SK-N-MC (cell line): Measurements from ENCODE around the gene CCDC40.

Source experiments
- DNase-seq: peaks from one replicate; pipeline ENCODE4 v3.0.0-alpha.2; 2011; ENCODE audit warnings: low read depth, low spot score
- H3K27ac ChIP-seq: fragments of 200-600 bp; sonication (generic); 2 replicates; pipeline ENCODE4 v1.5.1; 2016; ENCODE audit warnings: mixed run types
- H3K36me3 ChIP-seq: fragments of 200-600 bp; sonication (generic); 2 replicates; pipeline ENCODE4 v1.6.1; 2017; ENCODE audit warnings: antibody characterized with exemption, low read length, mixed read lengths; ENCODE audit not compliant: insufficient read depth
- H3K4me3 ChIP-seq: fragments of 200-600 bp; sonication (generic); 2 replicates; pipeline ENCODE4 v1.5.1; 2016
- H3K9ac ChIP-seq: fragments of 200-600 bp; sonication (generic); 2 replicates; pipeline ENCODE4 v1.8.0; 2017; ENCODE audit warnings: mixed run types, mixed read lengths; ENCODE audit not compliant: insufficient read length
- H3K9me3 ChIP-seq: fragments of 200-600 bp; sonication (generic); 2 replicates; pipeline ENCODE4 v1.6.1; 2017; ENCODE audit warnings: low read depth, mild to moderate bottlenecking, antibody characterized with exemption, low read length, moderate library complexity, mixed read lengths
- EZH2 ChIP-seq: fragments of 200-600 bp; sonication (generic); IDR thresholded peaks from one replicate; pipeline ENCODE4 v1.6.1; 2017; ENCODE audit warnings: antibody characterized with exemption
- FOXP2 ChIP-seq: optimal IDR thresholded peaks from 2 replicates; pipeline ENCODE3; 2011; ENCODE audit warnings: mild to moderate bottlenecking, moderate library complexity; ENCODE audit not compliant: insufficient read depth; ENCODE audit errors: extremely low read length, control extremely low read depth
- POLR2AphosphoS5 ChIP-seq: IDR thresholded peaks from 2 replicates; pipeline ENCODE4 v1.6.1; 2012; ENCODE audit warnings: mild to moderate bottlenecking, low read depth, low read length, borderline replicate concordance

CCDC40 gene

GRCh38 chr17:80117491-80118401 lies 81.3 kb downstream of the CCDC40 start:
- DNase-seq, result no peak
- H3K4me3 ChIP-seq, result no peak overlapping the region
- TF ChIP-seq POLR2AphosphoS5 (no peak), FOXP2 (no peak), EZH2 (no peak)

GRCh38 chr17:80118601-80119270 lies 82.3 kb downstream of the CCDC40 start:
- no peak for TF ChIP-seq EZH2
- DNase-seq, result no peak
- Histone ChIP-seq H3K9ac (no peak overlapping the region), H3K9me3 (no peaks in the 10 kb centered on the region), H3K4me3 (no peak overlapping the region), H3K27ac (no peak overlapping the region), H3K36me3 (no peaks in the 10 kb centered on the region)

More at GRCh38 chr17:80117491-80118401, 81.3 kb downstream of the CCDC40 start:
- no peaks in the 10 kb centered on the region for H3K36me3 ChIP-seq
- H3K9ac ChIP-seq, result no peak overlapping the region
- no peak overlapping the region for H3K27ac ChIP-seq
- H3K9me3 ChIP-seq, result no peaks in the 10 kb centered on the region

- H3K4me3 ChIP-seq, result no peak overlapping the region
- H3K9ac ChIP-seq, result no peak overlapping the region
- no peaks in the 10 kb centered on the region for H3K9me3 ChIP-seq
- DNase-seq, result no peak
- H3K27ac ChIP-seq, result no peak overlapping the region
- TF ChIP-seq FOXP2 (no peak), EZH2 (no peak), POLR2AphosphoS5 (no peak)
- H3K36me3 ChIP-seq, result no peaks in the 10 kb centered on the region
These were observed 82.9 kb downstream of the CCDC40 start for GRCh38 chr17:80119271-80119791.

GRCh38 chr17:80119839-80120238 lies 83.4 kb downstream of the CCDC40 start:
- Histone ChIP-seq H3K4me3 (no peak overlapping the region), H3K9me3 (no peaks in the 10 kb centered on the region), H3K27ac (no peak overlapping the region), H3K9ac (no peak overlapping the region), H3K36me3 (no peaks in the 10 kb centered on the region)
- TF ChIP-seq POLR2AphosphoS5, result no peak
- DNase-seq, result no peak

- Histone ChIP-seq H3K4me3 (no peak overlapping the region), H3K36me3 (no peaks in the 10 kb centered on the region), H3K9ac (no peak overlapping the region), H3K9me3 (no peaks in the 10 kb centered on the region), H3K27ac (no peak overlapping the region)
- no peak for TF ChIP-seq EZH2
- no peak for TF ChIP-seq FOXP2
- TF ChIP-seq POLR2AphosphoS5, result no peak
- no peak for DNase-seq
These were observed 85.7 kb downstream of the CCDC40 start for GRCh38 chr17:80122026-80122575.

- H3K9me3 ChIP-seq, result no peaks in the 10 kb centered on the region
- TF ChIP-seq EZH2, result no peak
- TF ChIP-seq POLR2AphosphoS5, result no peak
- TF ChIP-seq FOXP2, result no peak
These were observed 86.6 kb downstream of the CCDC40 start for GRCh38 chr17:80122926-80123505.

GRCh38 chr17:80123791-80124190 lies 87.3 kb downstream of the CCDC40 start:
- TF ChIP-seq EZH2 (no peak), POLR2AphosphoS5 (no peak), FOXP2 (no peak)
- H3K27ac ChIP-seq, result no peak overlapping the region

More at GRCh38 chr17:80122926-80123505, 86.6 kb downstream of the CCDC40 start:
- Histone ChIP-seq H3K9ac (no peak overlapping the region), H3K36me3 (no peaks in the 10 kb centered on the region), H3K27ac (no peak overlapping the region), H3K4me3 (no peak overlapping the region)
- no peak for DNase-seq

GRCh38 chr17:80124351-80124981 lies 88.0 kb downstream of the CCDC40 start:
- no peak overlapping the region for H3K4me3 ChIP-seq
- H3K36me3 ChIP-seq, result no peaks in the 10 kb centered on the region
- H3K9ac ChIP-seq, result no peak overlapping the region
- TF ChIP-seq FOXP2 (no peak), POLR2AphosphoS5 (no peak), EZH2 (no peak)
- H3K27ac ChIP-seq, result no peak overlapping the region
- DNase-seq, result no peak
- no peaks in the 10 kb centered on the region for H3K9me3 ChIP-seq

More at GRCh38 chr17:80123791-80124190, 87.3 kb downstream of the CCDC40 start:
- no peak for DNase-seq
- H3K4me3 ChIP-seq, result no peak overlapping the region
- no peak overlapping the region for H3K9ac ChIP-seq
- no peaks in the 10 kb centered on the region for H3K9me3 ChIP-seq
- H3K36me3 ChIP-seq, result no peaks in the 10 kb centered on the region
